Ishikawa (cell line): ENCODE measurements around the gene CMTM3.

Experiments
- CEBPB ChIP-seq: IDR thresholded peaks from 2 replicates; pipeline ENCODE4 v1.6.1; 2012
- CREB1 ChIP-seq: IDR thresholded peaks from 2 replicates; pipeline ENCODE4 v1.6.1; 2012; ENCODE audit warnings: low read depth
- EGR1 ChIP-seq: IDR thresholded peaks from 2 replicates; pipeline ENCODE4 v1.6.1; 2012
- EP300 ChIP-seq: IDR thresholded peaks from 2 replicates; pipeline ENCODE4 v1.6.1; 2012; ENCODE audit warnings: borderline replicate concordance
- FOXM1 ChIP-seq: IDR thresholded peaks from 2 replicates; pipeline ENCODE4 v1.6.1; 2012; ENCODE audit warnings: low read depth, borderline replicate concordance
- NFIC ChIP-seq: IDR thresholded peaks from 2 replicates; pipeline ENCODE4 v1.6.1; 2012
- RAD21 ChIP-seq: IDR thresholded peaks from 2 replicates; pipeline ENCODE4 v1.6.1; 2012; ENCODE audit warnings: low read depth
- TAF1 ChIP-seq: IDR thresholded peaks from 2 replicates; pipeline ENCODE4 v1.6.1; 2012; ENCODE audit warnings: low read depth, mild to moderate bottlenecking
- TCF12 ChIP-seq: IDR thresholded peaks from 2 replicates; pipeline ENCODE4 v1.6.1; 2012; ENCODE audit warnings: low read depth
- TEAD4 ChIP-seq: IDR thresholded peaks from 2 replicates; pipeline ENCODE4 v1.6.1; 2012
- YY1 ChIP-seq: IDR thresholded peaks from 2 replicates; pipeline ENCODE4 v1.6.1; 2012; ENCODE audit warnings: low read depth
- ZBTB7A ChIP-seq: IDR thresholded peaks from 2 replicates; pipeline ENCODE4 v1.6.1; 2012; ENCODE audit warnings: low read depth
- TF ChIP-seq, protein P1 (sequence below): IDR thresholded peaks from 2 replicates; pipeline ENCODE4 v1.6.1; 2012; ENCODE audit warnings: low read depth, mild to moderate bottlenecking
- TF ChIP-seq, protein P2 (sequence below): IDR thresholded peaks from 2 replicates; pipeline ENCODE4 v1.6.1; 2012
- TF ChIP-seq, protein P3 (sequence below): IDR thresholded peaks from 2 replicates; pipeline ENCODE4 v1.6.1; 2012

The CMTM3 gene

DNA sequence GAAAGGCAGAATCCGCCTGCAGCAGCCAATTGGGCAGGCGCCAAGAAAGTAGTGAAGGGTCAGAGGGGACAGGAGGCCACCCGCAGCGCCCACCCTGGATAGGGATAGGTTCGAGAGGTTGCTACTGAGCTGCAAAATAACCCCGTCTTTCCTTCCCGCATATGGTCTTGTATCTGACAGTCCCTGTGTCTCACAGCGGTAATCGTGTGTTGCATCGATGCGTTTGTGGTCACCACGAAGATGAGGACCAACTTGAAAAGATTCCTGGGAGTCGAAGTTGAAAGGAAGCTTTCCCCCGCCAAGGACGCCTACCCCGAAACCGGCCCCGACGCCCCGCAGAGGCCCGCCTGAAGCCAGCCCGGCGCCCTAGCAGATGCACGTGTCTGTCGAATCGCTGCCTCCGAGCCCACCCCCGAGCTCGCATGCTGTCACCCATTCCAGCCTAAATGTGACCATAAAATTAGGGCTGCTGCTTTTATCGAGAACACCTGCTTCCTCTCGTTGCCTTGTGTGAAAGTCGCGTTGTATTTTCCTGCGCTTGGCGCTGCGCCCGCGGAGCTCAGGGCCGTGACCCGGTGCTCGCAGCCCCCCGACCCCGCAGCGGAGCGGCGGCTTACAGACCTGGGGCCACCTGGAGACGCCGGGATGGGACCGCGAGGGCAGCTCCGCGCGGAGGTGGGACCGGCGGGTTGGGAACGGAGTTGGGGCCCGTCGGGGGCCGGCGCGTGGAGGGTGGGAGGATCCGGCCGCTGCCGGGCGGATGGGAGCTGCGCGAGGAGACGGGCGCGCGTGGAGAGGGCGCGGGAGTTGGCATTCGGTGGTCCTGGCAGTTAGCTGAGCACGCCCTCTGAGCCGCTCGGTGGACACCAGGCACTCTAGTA, 25.6 kb upstream of the CMTM3 start, which contains the start of gene CMTM2:
TSS of gene CMTM2 (plus strand) at position 813 of the 881 bp plus-strand sequence. CDS start 145 bp downstream, outside the sequence.
- TF ChIP-seq TAF1 = no peak

DNA sequence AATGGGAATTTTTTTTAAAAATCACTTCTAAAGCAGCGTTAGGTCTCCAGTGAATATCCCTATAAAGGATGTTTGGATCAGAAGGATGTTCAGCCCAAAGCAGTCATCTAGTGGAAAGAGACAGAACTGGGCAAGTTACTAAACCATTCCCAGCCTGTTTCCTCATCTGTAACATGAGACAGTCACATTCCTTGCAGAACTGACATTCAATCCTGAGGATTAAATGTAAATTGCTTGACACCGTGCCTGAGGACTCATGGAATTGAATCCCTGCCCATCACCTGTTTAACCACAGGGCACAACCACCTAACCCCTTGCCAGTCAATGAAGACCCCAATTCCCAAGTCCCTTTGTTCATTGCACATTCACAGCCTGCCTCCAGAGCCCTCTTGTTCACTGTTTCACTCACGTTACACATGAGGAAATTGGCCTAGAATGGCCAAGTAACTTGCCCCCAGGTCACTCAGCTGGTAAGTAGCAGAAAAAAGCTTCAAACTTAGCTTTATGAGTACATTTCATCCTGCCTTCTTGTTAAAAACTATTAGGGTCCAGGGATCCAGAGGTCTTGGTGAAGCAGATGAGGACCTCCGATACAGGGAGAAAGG, 23.8 kb upstream of the CMTM3 start:
- TF ChIP-seq RAD21 (peak; percentile 35; the same call in 1 of the 2 replicates), EGR1 (no peak), FOXM1 (no peak), EP300 (peak; percentile 62; the same call in 1 of the 2 replicates), CEBPB (peak; percentile 73; the same call in 1 of the 2 replicates), ZBTB7A (0 out of 2 replicates have a peak, but pooled peaks have one; percentile 52), YY1 (no peak), TEAD4 (peak; percentile 92), TCF12 (peak; percentile 67; the same call in 1 of the 2 replicates), NFIC (peak; percentile 76), CREB1 (no peak), TAF1 (no peak)
- TF ChIP-seq, protein P1, sequence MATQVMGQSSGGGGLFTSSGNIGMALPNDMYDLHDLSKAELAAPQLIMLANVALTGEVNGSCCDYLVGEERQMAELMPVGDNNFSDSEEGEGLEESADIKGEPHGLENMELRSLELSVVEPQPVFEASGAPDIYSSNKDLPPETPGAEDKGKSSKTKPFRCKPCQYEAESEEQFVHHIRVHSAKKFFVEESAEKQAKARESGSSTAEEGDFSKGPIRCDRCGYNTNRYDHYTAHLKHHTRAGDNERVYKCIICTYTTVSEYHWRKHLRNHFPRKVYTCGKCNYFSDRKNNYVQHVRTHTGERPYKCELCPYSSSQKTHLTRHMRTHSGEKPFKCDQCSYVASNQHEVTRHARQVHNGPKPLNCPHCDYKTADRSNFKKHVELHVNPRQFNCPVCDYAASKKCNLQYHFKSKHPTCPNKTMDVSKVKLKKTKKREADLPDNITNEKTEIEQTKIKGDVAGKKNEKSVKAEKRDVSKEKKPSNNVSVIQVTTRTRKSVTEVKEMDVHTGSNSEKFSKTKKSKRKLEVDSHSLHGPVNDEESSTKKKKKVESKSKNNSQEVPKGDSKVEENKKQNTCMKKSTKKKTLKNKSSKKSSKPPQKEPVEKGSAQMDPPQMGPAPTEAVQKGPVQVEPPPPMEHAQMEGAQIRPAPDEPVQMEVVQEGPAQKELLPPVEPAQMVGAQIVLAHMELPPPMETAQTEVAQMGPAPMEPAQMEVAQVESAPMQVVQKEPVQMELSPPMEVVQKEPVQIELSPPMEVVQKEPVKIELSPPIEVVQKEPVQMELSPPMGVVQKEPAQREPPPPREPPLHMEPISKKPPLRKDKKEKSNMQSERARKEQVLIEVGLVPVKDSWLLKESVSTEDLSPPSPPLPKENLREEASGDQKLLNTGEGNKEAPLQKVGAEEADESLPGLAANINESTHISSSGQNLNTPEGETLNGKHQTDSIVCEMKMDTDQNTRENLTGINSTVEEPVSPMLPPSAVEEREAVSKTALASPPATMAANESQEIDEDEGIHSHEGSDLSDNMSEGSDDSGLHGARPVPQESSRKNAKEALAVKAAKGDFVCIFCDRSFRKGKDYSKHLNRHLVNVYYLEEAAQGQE = no peak
- TF ChIP-seq, protein P2, sequence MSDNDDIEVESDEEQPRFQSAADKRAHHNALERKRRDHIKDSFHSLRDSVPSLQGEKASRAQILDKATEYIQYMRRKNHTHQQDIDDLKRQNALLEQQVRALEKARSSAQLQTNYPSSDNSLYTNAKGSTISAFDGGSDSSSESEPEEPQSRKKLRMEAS = no peak; the same call in 1 of the 2 replicates
- TF ChIP-seq, protein P3, sequence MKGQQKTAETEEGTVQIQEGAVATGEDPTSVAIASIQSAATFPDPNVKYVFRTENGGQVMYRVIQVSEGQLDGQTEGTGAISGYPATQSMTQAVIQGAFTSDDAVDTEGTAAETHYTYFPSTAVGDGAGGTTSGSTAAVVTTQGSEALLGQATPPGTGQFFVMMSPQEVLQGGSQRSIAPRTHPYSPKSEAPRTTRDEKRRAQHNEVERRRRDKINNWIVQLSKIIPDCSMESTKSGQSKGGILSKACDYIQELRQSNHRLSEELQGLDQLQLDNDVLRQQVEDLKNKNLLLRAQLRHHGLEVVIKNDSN = no peak

DNA sequence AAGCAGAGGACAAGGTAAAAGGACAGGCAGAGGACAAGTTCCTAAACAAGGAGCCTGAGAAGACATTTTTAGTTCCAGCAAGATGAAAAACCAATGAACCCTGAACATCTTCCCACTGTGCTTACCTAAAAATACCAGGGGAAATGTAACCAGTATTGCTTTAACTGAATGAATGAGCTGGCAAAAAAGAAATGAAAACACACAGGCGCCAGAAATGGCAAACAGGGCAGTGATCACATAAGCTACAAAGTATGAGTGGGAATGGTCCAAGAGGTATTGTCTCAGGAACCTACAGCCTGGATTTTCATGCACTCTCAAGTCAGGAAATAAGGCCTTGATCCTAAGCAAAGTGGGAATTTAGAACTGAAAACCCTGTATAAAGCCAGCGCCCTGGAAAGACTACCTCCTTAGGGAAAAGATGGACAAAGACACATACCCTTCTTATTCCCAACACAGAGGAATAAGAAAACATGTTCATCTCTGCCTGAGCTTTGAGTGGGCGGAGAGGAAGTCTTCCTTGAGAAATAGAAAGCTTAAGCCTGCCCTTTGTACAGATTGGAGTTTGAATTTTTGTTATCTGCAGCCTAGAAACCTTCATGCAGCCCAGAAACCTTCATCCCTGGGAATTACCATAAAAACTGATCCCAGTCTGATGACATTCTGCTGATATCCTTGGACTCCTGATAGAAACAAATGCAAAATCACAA, 23.1 kb upstream of the CMTM3 start:
- TF ChIP-seq RAD21 = no peak
- TF ChIP-seq, protein P3 = no peak
- no peak for TF ChIP-seq YY1
- TF ChIP-seq TAF1 = no peak
- TF ChIP-seq, protein P1 = no peak
- TF ChIP-seq ZBTB7A = no peak
- no peak for TF ChIP-seq TEAD4
- TF ChIP-seq CEBPB = no peak

DNA sequence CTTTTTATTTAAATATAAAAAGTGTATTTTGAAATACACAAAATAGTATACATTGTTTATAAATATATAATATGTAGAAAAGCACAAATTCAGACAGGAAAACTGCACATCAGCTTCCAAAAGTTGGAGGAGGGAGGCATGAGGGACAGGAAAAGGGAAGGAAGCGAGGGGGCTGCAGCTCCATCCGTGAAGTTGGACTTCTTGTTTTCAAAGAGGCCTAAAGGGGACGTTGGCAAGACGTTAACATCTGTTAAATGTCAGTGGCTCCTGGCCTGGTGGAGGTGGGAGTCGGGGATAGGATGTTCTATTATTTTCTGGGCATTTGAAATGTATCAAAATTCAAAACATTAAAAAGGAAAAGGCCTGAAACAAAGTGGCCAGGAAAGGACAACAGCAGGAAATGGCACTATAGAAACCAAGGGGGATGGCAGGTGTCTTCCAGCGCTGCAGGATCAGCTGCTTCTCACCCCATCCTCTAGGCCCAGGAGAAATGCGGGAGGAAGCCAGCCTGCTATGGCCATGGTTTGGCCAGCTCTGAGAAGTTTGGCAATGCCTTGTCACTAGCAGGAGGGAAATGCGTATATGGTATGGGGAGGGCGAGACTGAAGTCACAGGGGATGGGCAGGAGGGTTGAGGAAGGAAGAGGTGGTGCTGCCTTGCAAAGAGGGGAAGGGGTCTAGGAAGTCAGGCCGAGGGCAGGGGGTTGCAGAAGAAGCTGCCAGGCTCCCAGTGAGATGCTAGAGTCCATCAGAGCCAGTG, 18.8 kb upstream of the CMTM3 start:
- TF ChIP-seq, protein P2 = no peak
- TF ChIP-seq CREB1 = no peak
- TF ChIP-seq NFIC = no peak
- no peak for TF ChIP-seq FOXM1
- TF ChIP-seq, protein P3 = no peak
- TF ChIP-seq ZBTB7A = no peak
- no peak for TF ChIP-seq TAF1
- no peak for TF ChIP-seq EGR1
- TF ChIP-seq, protein P1 = no peak
- TF ChIP-seq YY1 = no peak
